Aorta (tissue), 5 donors: Measurements from ENCODE around the gene ZMIZ1. TPM values are rescaled to one million over a fixed set of nuclear protein-coding genes. Genes with fewer than 3 reads are reported as not detected.

Experiments
- ATAC-seq: fragments of 200-7000 bp; cut with Tn5 transposase; one replicate; pipeline ENCODE4 v1.9.1; 2022; ENCODE audit warnings: moderate library complexity; ENCODE audit not compliant: low FRiP score
- DNase-seq, 2 donors: peaks; one replicate each; pipeline ENCODE4 v3.0.0-alpha.2; 2020
- H3K27ac ChIP-seq, 2 donors: one replicate each; pipeline ENCODE4 v1.5.1; 2013; ENCODE audit warnings: low read length in 2 of 2, mild to moderate bottlenecking in 2 of 2, moderate library complexity in 2 of 2, control low read depth in 1 of 2, inconsistent platforms in 1 of 2, low read depth in 1 of 2
- H3K27me3 ChIP-seq, 2 donors: one replicate each; pipeline ENCODE4 v1.6.1; 2013; ENCODE audit warnings: control low read depth in 1 of 2, low read length in 1 of 2, mild to moderate bottlenecking in 1 of 2, moderate library complexity in 1 of 2; ENCODE audit not compliant: insufficient read depth in 2 of 2, control insufficient read depth in 1 of 2
- H3K36me3 ChIP-seq, 2 donors: one replicate each; pipeline ENCODE4 v1.6.1; 2013; ENCODE audit warnings: control low read depth in 1 of 2, low read length in 1 of 2, mild to moderate bottlenecking in 1 of 2; ENCODE audit not compliant: insufficient read depth in 2 of 2, control insufficient read depth in 1 of 2
- H3K4me1 ChIP-seq, 2 donors: one replicate each; pipeline ENCODE4 v1.6.1; 2013; ENCODE audit warnings: low read length in 2 of 2, control low read depth in 1 of 2, mild to moderate bottlenecking in 1 of 2, moderate library complexity in 1 of 2; ENCODE audit not compliant: insufficient read depth in 2 of 2, control insufficient read depth in 1 of 2
- H3K4me3 ChIP-seq, 2 donors: one replicate each; pipeline ENCODE4 v1.5.1; 2013; ENCODE audit warnings: low read length in 2 of 2, control low read depth in 1 of 2, mild to moderate bottlenecking in 1 of 2
- H3K9me3 ChIP-seq: one replicate; pipeline ENCODE4 v1.6.1; 2013; ENCODE audit warnings: mild to moderate bottlenecking, low read length; ENCODE audit not compliant: control insufficient read depth
- WGBS, 2 donors: extraction: QIAGEN DNeasy Blood & Tissue Kit; methylation state at CpG; one replicate each; pipeline ENCODE4 v1.1.7; 2013; 5-methylcytosine and 5-hydroxymethylcytosine counted together
- intact Hi-C, 2 donors: fragments of 100-400 bp; cut with DNase I; formaldehyde crosslinking; loops; one replicate each; pipeline versions ENCODE4 v1.14.2 to v1.15.0; 2022
- polyA plus RNA-seq, 2 donors: library from polyadenylated mRNA; stranded (reverse); fragments of 200-250 nt; gene quantifications; one replicate each; pipeline ENCODE4 v1.2.3, GENCODE V29; 2013
- total RNA-seq, 2 donors: library from RNA; stranded (reverse); fragmentation: NEBNext Ultra II Directional; extraction: Animal tissue kit (Norgen Biotek cat#: 25700); gene quantifications; one replicate each; pipeline ENCODE4 v1.2.1, GENCODE V29; 2021
- donor health status: healthy with polysubstance abuse.
- donor health status: Bipolar disorder and iron deficiency.
- donor health status: DM: no; HTN: no; CAD: no.
- donor health status: DM: no; HTN: no; CAD: no.
- donor health status: DM: yes; HTN: yes; CAD: no.

Gene ZMIZ1
- total and polyA plus RNA-seq, 4 donors = 7.8 to 84.1 (median 28.2) TPM

GRCh38 chr10:79102498-79102874 lies 33.7 kb downstream of the ZMIZ1 start:
- H3K27me3 ChIP-seq = no peaks in the 10 kb centered on the region
- no peaks in the 10 kb centered on the region for H3K4me1 ChIP-seq
- no peak overlapping the region for H3K4me3 ChIP-seq
- peak overlapping the region in 1 of 2 donors; percentile 55 for H3K27ac ChIP-seq
- DNase-seq (peak in 1 of 2 donors; percentile 69), ATAC-seq (peak; percentile 31)
- no peaks in the 10 kb centered on the region for H3K36me3 ChIP-seq
- intact Hi-C loops = loop anchor here in 1 of 2 donors (2.0 to 5.0 kb wide), 2 partner anchors 32 to 50 kb away; no protein-coding TSS in a partner anchor
- H3K9me3 ChIP-seq = no peaks in the 10 kb centered on the region
- 19 to 22% methylated on average over 7 of the region's 7 CpGs for WGBS, 2 donors

GRCh38 chr10:79103129-79103528 lies 34.4 kb downstream of the ZMIZ1 start:
- 80 to 86% methylated on average over 13 of the region's 13 CpGs for WGBS, 2 donors
- H3K4me3 ChIP-seq = no peak overlapping the region
- no peaks in the 10 kb centered on the region for H3K27me3 ChIP-seq
- no peaks in the 10 kb centered on the region for H3K36me3 ChIP-seq
- no peaks in the 10 kb centered on the region for H3K4me1 ChIP-seq
- ATAC-seq = no peak
- intact Hi-C loops = loop anchor here in 1 of 2 donors (2.0 to 5.0 kb wide), 2 partner anchors 32 to 49 kb away; no protein-coding TSS in a partner anchor
- no peak for DNase-seq
- peak overlapping the region in 1 of 2 donors; percentile 55 for H3K27ac ChIP-seq
- H3K9me3 ChIP-seq = no peaks in the 10 kb centered on the region

DNA sequence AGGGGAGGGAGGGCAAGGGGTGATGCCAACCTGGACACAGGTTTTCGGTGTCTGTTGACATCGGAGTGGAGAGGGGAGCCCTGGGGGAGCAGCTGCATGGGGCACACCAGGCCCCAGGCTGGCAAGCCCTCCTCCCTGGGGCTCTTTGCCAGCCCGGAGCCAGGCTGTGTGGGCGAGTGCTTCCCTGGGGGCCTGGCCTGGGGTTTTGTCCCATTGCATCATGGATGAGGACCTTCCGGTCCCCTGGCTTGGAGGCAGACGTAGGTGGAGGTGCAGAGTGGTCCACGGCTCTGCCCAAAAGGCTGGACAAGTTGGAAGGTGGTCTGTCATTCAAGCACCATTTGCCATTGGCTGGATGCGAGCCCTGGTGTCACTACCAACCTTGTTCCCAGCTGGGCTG lies 34.8 kb downstream of the ZMIZ1 start:
- H3K36me3 ChIP-seq = no peaks in the 10 kb centered on the region
- H3K27ac ChIP-seq = no peak overlapping the region
- H3K4me3 ChIP-seq = no peak overlapping the region
- WGBS, 2 donors = 6 to 7% methylated on average over 6 to 8 of the region's 8 CpGs
- H3K4me1 ChIP-seq = no peaks in the 10 kb centered on the region
- intact Hi-C loops = loop anchor here in 1 of 2 donors (2.0 to 5.0 kb wide), 2 partner anchors 33 to 49 kb away; no protein-coding TSS in a partner anchor
- DNase-seq (peak in 1 of 2 donors; percentile 66), ATAC-seq (no peak)
- no peaks in the 10 kb centered on the region for H3K27me3 ChIP-seq
- H3K9me3 ChIP-seq = no peaks in the 10 kb centered on the region

- Histone ChIP-seq H3K4me1 (no peaks in the 10 kb centered on the region), H3K27me3 (no peaks in the 10 kb centered on the region), H3K4me3 (no peak overlapping the region), H3K9me3 (no peaks in the 10 kb centered on the region), H3K36me3 (no peaks in the 10 kb centered on the region), H3K27ac (no peak overlapping the region)
- DNase-seq (no peak), ATAC-seq (no peak)
- intact Hi-C loops = no loop called here
- 81 to 86% methylated on average over 11 of the region's 11 CpGs for WGBS, 2 donors
These were observed 36.5 kb downstream of the ZMIZ1 start for GRCh38 chr10:79105150-79105739.

- no peak for ATAC-seq
- 86 to 87% methylated on average over 6 of the region's 6 CpGs for WGBS, 2 donors
- no peaks in the 10 kb centered on the region for H3K36me3 ChIP-seq
- no peak overlapping the region for H3K4me3 ChIP-seq
- H3K27me3 ChIP-seq = no peaks in the 10 kb centered on the region
- no peak for DNase-seq
- no peaks in the 10 kb centered on the region for H3K4me1 ChIP-seq
- H3K27ac ChIP-seq = no peak overlapping the region
- no peaks in the 10 kb centered on the region for H3K9me3 ChIP-seq
- intact Hi-C loops = no loop called here
These were observed 37.1 kb downstream of the ZMIZ1 start for GRCh38 chr10:79105818-79106217.

DNA sequence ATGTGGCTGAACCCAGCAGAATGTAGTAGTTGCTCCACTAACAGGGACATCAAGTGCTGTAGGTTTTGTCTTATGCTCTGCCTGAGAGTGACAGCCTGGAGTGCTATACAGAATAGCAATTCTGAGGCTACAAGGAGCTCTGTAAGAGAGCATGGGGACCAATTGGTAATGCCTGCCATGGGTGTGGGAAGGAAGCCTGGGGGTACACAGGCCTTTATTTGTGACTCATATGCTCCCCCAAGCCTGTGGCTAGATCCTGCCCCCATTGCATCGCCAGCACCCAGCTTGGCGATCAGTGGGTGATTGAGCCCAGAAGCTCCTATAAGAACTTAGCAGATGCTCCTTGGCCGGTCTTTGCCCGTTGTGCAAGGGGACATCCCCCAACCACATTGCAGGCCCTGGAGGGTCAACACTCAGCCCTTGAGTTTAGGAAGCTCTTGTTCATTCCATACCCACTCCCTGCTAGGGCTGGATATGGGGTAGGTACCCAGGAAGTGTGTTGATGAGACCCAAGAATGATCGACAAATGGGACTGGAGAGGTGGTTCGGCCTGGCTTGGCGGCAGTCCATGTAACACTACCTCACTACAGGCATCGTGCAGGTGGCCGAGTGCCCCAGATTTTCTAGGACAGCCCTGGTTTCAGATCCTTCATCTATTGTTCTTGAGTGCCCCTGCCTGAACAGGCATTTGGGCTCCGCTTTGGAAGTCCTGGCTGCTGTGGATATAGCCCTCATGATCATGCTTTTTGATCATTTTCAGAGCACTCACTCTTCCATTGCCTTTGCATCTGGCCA lies 37.7 kb downstream of the ZMIZ1 start:
- H3K27ac ChIP-seq = no peak overlapping the region
- intact Hi-C loops = no loop called here
- ATAC-seq = no peak
- H3K36me3 ChIP-seq = no peaks in the 10 kb centered on the region
- WGBS, 2 donors = 91 to 92% methylated on average over 10 of the region's 10 CpGs
- H3K27me3 ChIP-seq = no peaks in the 10 kb centered on the region
- H3K4me3 ChIP-seq = no peak overlapping the region
- DNase-seq = no peak
- H3K4me1 ChIP-seq = no peaks in the 10 kb centered on the region
- H3K9me3 ChIP-seq = no peaks in the 10 kb centered on the region

GRCh38 chr10:79107736-79108264 lies 39.0 kb downstream of the ZMIZ1 start:
- Histone ChIP-seq H3K27me3 (no peaks in the 10 kb centered on the region), H3K4me1 (no peaks in the 10 kb centered on the region), H3K9me3 (no peaks in the 10 kb centered on the region), H3K4me3 (no peak overlapping the region), H3K27ac (no peak overlapping the region), H3K36me3 (no peaks in the 10 kb centered on the region)
- no peak for ATAC-seq
- DNase-seq = no peak
- 83 to 89% methylated on average over 5 of the region's 5 CpGs for WGBS, 2 donors
- intact Hi-C loops = no loop called here

- no peak for ATAC-seq
- Histone ChIP-seq H3K4me3 (no peak overlapping the region), H3K36me3 (no peaks in the 10 kb centered on the region), H3K27me3 (no peaks in the 10 kb centered on the region), H3K27ac (no peak overlapping the region), H3K4me1 (no peaks in the 10 kb centered on the region), H3K9me3 (no peaks in the 10 kb centered on the region)
- DNase-seq = no peak
- intact Hi-C loops = no loop called here
- 74 to 80% methylated on average over 6 of the region's 6 CpGs for WGBS, 2 donors
These were observed 40.0 kb downstream of the ZMIZ1 start for GRCh38 chr10:79108728-79109127.
